Raji (cell line): ENCODE data around the gene TNFAIP8L1.

ENCODE experiments used
- POLR2A ChIP-seq: IDR thresholded peaks from 2 replicates; pipeline ENCODE4 v1.6.1; 2011; ENCODE audit warnings: low read depth, low read length, control low read depth; ENCODE audit not compliant: insufficient read depth

TNFAIP8L1 gene

GRCh38 chr19:4604912-4605311, 34.4 kb upstream of the TNFAIP8L1 start:
- no peak for TF ChIP-seq POLR2A

- no peak for TF ChIP-seq POLR2A
Observed at GRCh38 chr19:4606181-4606580, 33.1 kb upstream of the TNFAIP8L1 start.

GRCh38 chr19:4606921-4607678, 32.2 kb upstream of the TNFAIP8L1 start:
- no peak for TF ChIP-seq POLR2A

- no peak for TF ChIP-seq POLR2A
Observed at GRCh38 chr19:4609878-4610511, 29.3 kb upstream of the TNFAIP8L1 start.

GRCh38 chr19:4613254-4613751, 26.0 kb upstream of the TNFAIP8L1 start:
- no peak for TF ChIP-seq POLR2A

- TF ChIP-seq POLR2A: no peak
Observed at GRCh38 chr19:4618019-4618418, 21.3 kb upstream of the TNFAIP8L1 start.

GRCh38 chr19:4619668-4620294, 19.5 kb upstream of the TNFAIP8L1 start:
- no peak for TF ChIP-seq POLR2A

- no peak for TF ChIP-seq POLR2A
Observed at GRCh38 chr19:4620675-4621074, 18.6 kb upstream of the TNFAIP8L1 start.

GRCh38 chr19:4622695-4623421, 16.5 kb upstream of the TNFAIP8L1 start:
- no peak for TF ChIP-seq POLR2A

- no peak for TF ChIP-seq POLR2A
Observed at GRCh38 chr19:4624301-4624700, 15.0 kb upstream of the TNFAIP8L1 start.

GRCh38 chr19:4624733-4625362, 14.5 kb upstream of the TNFAIP8L1 start:
- TF ChIP-seq POLR2A: no peak

GRCh38 chr19:4633140-4633967, 6.0 kb upstream of the TNFAIP8L1 start:
- TF ChIP-seq POLR2A: no peak

- TF ChIP-seq POLR2A: no peak
Observed at GRCh38 chr19:4635754-4636116, 3.6 kb upstream of the TNFAIP8L1 start.

GRCh38 chr19:4636151-4636717, 3.1 kb upstream of the TNFAIP8L1 start:
- TF ChIP-seq POLR2A: peak; percentile 35; the same call in 1 of the 2 replicates

- TF ChIP-seq POLR2A: no peak
Observed at GRCh38 chr19:4636761-4637160, 2.6 kb upstream of the TNFAIP8L1 start.
